Kidney capillary endothelial cell (primary cell): ENCODE results near the gene OR8B4.
"Not testable (repeated sequence)": the region's sequence is repeated elsewhere in the genome, so short reads cannot be mapped to it uniquely, and the experiment has no call there.

Experiments
- DNase-seq: peaks from one replicate; pipeline ENCODE4 v3.0.0-alpha.2; 2018; ENCODE audit warnings: low spot score

The OR8B4 gene, protein sequence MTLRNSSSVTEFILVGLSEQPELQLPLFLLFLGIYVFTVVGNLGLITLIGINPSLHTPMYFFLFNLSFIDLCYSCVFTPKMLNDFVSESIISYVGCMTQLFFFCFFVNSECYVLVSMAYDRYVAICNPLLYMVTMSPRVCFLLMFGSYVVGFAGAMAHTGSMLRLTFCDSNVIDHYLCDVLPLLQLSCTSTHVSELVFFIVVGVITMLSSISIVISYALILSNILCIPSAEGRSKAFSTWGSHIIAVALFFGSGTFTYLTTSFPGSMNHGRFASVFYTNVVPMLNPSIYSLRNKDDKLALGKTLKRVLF

DNA sequence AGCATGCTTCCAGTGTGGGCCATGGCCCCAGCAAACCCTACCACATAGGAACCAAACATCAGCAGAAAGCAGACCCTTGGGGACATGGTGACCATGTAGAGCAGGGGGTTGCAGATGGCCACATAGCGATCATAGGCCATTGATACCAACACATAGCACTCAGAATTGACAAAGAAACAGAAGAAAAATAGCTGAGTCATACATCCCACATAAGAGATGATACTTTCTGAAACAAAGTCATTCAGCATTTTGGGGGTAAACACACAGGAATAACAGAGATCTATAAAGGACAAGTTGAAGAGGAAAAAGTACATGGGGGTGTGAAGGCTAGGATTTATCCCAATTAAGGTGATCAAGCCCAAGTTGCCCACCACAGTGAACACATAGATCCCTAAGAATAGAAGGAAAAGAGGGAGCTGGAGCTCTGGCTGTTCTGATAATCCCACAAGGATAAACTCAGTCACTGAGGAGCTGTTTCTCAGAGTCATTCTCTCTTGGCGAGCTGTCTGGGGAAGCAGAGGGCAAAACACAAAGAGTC, at the start of gene OR8B4:
OR8B4 (minus strand) TSS at position 488 of the 538 bp plus-strand sequence; CDS start at position 488, 0 bp downstream.
- DNase-seq = no peak

DNA sequence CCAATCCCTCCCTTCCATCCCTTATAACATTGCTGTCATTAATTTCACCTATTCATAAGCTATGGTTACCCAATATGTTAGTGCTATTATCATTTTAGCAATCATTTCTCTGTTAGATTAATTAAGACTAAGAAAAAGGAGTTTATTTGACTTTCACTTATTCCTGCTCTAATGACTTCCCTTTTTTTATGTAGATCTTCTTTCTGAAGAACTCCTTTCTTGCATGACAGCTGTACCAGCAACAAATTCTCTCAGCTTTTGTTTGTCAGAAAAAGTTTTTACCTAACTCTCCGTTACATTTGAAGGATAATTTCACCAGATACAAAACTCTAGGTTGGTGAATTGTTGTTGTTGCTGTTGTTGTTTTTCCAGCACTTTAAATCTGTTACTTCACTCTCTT, 49.4 kb upstream of the OR8B4 start:
- DNase-seq = no peak

DNA sequence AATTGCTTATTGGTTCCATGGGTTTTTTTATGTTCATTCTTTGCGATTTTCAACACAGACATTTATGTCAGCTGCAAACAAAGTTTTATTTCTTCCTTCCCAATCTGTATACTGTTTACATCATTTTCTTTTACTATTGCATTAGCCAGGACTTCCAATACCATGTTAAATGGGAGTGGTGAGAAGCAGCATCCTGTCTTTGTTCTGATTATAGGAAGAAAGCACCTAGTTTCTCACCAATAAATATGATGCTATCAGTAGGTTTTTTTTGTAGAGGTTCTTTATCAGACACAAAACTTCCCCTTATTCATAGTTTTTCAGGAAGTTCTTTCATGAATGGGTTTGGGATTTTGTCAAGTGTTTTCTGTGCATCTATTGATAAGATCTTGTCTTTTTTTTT, 48.8 kb upstream of the OR8B4 start:
- no peak for DNase-seq

DNA sequence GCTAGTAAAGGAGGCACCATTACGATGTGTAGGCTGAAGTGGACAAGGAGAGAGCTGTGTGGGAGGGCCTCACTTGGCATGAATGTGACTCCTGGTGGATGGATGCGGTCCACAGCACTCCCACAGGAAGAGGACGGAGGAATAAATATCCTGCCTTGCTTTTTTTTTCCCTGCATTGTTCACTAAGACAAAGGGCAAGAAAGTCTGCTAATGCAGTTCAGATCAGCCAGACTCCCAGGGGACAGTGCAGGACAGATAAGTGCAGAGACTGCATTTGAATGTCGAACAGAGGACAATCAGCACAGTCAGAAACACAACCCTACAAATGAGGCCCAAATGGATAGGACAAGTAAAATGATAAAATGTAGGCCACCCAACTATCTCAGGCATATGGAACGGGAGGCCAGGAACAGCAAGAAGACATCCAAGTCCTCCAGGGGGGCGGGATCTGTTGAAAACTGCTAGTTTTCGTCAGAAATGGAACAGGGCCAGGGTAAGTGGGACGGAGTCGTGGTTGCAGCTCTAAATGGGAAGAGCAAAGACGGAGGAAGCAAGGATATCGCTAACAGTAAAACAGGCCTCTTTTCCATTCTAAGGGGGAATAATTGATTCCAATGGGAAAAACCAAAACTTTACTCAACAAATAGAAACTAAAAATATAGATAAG, 46.0 kb upstream of the OR8B4 start:
- peak; percentile 20 for DNase-seq

DNA sequence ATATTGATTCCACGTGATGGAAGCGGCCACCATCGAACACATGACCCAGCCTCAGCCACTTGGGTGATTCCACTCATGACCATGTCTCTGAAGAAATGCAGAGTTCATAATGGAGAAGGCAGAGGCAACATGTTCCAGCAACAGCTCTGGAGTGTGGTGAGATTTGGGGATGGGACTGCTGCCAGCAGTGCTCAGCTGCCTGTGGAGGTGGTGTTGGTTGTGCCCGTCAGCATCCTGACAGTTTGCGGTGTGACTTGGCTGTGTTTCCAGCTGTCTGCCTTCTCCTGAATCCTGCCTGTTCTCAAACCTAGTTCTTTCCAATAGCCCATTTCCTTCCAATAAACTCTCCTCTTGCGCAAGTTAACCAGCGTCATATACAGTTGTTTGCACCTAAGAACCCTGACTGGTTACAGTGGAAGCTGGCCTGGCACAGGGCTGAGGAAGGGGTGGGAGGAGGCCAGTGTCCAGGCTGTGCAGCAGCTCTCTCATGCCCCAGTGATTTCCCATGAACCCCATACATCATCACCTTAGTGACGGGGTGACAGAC, 42.8 kb upstream of the OR8B4 start:
- no peak for DNase-seq

DNA sequence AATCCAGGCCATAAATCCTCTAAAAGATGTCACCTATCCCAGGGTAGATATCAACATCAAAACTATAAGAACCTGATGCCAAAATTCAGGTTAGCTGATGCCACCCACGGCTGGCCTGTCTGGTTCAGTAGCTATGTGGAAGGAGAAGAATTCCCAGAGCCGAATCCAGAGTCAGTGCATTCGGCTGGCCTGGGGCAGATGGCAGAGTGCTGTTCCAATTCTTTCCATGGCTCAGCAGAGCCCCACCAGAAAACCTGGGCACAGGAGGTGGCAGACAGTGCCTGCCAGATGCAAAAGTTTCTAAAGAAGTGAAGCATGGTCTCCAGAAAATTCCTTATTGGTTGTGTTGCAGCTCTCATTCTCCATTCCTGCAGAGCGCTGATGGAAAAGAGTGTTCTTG, 40.7 kb upstream of the OR8B4 start:
- no peak for DNase-seq

DNA sequence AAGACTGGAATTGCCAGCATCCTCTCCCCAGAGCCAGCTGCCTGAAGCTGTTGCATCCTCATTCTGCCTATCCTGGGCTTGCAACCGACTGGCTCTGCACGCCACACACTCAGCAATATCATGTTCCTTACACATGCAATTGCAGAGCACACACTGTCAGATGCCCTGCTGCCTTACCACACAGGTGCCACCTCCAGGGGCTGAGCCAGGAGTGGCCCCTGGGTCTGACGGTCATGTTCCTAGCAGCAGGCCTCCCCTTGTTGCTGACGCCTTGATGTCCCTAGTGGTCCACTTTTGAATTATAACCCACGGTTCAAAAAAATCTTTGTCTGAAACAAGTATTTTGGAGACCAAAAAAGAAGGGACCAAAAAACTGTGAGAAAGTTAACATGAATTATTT, 39.3 kb upstream of the OR8B4 start:
- DNase-seq = no peak

DNA sequence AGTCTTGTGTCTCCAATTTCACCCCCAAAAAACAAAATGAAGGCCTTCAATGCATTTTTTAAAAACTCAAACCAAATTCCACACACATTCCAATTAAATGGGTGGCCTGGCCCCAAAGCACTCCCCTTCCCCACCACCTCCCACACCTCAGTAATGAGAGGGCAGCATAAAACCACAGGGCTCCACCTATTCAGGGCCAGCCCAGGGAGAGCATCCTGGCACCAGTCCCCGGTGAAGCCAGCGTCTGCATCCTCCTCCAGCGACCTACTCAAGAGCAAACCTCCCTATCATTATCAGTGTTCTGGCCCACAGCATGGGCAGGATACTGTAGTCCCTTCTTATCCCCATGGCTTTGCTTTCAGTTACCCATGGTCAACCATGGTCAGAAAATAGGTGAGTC, 38.7 kb upstream of the OR8B4 start:
- DNase-seq = no peak

DNA sequence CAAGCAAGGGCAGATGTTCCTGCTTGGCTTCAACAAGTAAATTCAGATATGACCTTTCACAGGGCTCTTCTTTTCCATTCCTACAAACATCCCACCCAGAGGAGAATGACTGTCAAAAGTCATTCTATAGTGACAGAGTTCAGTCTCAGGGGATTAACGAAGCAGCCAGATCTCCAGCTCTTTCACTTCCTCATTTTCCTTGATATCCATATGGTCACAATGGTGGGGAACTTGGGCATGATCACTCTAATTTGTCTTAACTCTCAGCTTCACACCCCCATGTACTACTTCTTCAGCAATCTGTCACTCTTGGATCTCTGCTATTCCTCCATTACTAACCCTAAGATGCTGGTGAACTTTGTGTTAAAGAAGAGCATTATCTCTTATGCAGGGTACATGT, 35.8 kb upstream of the OR8B4 start:
- DNase-seq = no peak

DNA sequence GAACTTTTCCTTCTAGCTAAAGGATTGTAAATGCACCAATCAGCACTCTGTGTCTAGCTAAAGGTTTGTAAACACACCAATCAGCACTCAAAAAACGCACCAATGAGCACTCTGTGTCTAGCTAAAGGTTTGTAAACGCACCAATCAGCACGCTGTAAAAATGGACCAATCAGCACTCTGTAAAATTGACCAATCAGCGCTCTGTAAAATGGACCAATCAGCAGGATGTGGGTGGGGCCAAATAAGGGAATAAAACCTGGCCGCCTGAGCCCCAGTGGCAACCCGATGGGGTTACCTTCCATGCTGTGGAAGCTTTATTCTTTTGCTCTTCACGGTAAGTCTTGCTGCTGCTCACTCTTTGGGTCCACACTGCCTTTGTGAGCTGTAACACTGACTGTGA, 34.7 kb upstream of the OR8B4 start:
- DNase-seq = not testable (repeated sequence)

DNA sequence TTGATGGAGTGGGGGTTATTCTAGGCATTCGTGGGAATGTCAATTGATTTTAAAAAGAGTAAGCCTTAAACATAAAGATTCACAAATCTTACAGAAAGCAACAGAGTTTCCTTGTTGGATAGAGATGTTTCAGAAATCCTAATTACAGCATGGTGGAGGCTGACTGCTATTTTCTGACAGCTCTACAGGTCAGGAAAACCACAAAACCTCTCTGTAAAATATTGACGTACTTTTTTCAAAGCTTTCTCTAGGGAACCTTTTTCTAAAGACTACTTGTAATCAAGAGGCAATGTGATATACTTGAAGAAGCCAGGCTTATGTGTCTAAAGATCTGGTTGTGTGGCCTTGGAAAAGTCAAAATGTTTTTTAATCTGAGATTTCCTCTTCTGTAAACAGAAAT, 29.9 kb upstream of the OR8B4 start:
- no peak for DNase-seq

DNA sequence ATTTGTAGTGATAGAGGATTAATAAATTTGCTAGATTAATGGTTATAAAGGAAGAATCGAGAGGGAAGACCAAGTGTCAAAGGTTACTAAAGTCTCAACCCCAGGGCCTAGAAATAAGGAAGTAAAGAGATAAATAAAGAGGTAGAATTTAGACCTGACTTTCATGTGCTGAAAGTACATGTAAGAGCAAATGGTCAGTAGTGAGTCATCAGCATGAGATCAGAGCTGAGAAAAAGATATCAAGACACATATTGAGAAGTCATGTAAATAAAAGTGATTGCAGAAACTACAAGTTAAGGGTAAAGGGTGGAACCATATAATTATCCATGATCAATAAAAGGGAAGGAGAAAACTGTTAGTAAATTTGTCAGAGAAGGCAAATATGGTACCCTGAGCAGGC, 22.2 kb upstream of the OR8B4 start:
- no peak for DNase-seq

DNA sequence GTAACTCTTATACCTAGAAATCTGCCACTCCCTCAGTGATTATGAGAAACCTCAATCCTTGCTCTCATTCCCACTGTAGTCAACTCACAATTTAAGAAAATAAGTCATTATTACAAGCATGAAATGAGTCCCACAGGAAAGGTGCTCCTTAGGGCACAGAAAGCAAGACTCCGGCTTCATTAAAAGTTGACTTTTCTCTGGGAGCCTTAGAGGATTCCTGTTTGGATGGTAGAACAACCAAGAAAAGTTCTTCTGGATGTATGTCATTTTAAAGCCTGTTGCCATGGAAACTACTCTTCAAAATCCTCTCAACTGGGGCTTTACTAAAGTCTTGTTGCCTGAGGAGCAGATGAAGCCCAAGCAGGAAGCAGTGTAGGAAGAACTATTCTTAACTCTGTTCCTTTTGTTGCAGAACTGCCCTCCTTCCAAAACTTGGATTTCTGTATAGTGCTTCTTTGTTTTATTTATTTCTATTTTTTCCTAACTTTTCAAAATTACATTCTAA, 21.0 kb upstream of the OR8B4 start, which contains the start of gene OR8B8:
OR8B8 (minus strand) TSS at position 51 of the 505 bp plus-strand sequence. CDS start 4,611 bp downstream, outside the sequence.
- no peak for DNase-seq

DNA sequence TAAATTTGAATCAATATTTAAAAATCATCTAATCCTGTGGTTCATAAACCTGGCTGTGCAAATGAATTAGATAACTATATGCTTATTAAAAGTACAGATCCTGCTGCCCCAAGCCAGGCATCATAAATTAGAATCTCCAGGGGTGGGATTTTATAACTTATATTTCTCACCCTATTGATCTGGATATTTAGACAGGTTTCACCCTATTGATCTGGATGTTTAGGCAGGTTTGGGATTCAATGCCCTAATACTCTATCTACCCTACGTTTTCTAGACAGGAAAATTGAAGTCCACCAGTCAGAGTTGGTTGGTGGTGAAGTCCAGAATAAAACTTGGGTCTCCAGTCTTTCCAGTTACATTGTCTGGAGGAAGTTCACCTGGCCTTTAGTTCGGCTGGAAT, 18.2 kb upstream of the OR8B4 start:
- no peak for DNase-seq

DNA sequence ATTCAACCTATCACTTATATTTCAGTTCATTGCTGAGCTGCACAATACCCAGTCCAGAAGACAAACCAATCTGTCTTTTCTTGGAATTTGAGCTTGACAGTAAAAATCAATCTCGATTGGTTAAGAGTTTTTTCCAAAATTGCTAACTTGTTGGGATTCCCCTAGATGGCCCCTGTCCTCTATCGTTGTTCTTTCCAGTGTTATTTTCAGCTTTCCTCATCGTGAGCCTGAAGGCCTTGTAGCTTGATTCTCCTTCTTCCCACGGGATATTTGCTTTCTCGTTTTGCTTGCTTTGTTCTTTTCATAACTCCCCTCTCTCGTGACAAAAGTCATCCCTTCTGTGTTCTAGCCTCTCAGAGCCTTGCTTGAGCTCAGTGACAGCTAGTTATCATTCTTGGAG, 17.8 kb upstream of the OR8B4 start:
- no peak for DNase-seq

DNA sequence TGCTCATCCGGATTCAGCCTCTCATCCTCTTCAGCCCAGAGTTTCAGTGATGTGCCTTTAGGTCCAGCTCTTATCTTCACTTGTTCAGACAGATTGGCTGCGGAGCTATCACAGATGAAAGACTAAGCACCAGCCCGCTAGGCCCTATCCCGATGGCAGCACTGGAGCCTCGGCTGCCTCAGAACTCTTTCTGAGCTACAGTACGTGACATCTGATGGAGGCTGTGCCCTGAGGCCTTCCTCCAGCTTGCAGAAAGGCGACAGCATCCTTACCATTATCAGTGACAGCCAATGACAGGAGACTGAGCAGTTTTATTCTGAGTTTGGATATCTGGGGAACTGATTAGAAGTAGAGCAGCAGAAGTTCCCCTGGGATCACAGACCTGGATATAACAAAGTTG, 16.8 kb upstream of the OR8B4 start:
- DNase-seq = no peak

DNA sequence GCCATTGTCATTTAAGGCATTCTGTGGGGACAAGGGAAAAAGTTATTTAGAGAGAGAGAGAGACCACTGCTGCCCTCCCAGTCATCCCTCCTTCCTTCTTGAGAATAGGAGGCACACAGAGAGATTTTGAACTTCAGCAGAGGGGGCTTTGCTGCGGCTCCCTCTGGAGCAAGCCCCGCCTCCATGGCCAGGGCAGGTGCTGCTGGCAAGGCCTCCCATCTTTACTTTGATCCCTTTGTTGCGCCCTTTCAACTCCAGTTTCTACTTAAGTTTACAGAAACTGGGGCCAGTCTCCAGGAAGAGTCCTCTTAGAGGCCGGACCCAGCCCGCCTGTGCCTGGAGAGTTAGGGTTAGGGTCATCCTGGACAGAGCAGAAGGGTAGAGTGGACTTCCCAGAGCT, 16.4 kb upstream of the OR8B4 start:
- no peak for DNase-seq

DNA sequence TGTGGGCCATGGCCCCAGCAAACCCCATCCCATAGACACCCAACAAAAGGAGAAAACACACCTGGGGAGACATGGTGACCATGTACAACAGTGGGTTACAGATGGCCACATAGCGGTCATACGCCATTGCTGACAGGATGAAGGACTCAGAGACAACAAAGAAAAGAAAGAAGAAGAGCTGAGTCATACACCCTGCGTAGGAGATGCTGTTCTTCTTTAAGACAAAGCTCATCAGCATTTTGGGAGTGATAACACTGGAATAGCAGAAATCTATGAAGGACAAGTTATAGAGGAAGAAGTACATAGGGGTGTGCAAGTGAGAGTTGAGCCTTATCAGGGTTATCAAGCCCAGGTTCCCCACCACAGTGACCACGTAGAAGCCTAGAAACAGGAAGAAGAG, 15.9 kb upstream of the OR8B4 start:
- no peak for DNase-seq

DNA sequence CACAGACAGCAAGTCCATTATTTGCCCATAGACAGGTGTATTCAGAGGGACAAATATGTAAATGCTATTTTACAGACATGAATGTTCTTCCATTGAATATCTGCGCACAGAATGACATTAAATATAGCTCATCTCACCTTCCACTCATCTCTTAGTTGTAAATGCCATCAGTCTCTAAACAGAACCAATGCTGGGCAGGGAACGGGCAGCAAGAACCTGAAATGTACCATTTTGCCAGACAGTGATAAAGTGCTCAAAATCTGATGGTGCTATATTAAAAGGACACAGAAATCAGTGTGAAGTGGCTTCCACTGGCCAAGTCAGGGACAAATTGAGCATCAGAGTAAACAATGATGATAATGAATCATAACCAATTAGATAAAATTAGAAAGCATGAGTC, 10.0 kb upstream of the OR8B4 start:
- no peak for DNase-seq

DNA sequence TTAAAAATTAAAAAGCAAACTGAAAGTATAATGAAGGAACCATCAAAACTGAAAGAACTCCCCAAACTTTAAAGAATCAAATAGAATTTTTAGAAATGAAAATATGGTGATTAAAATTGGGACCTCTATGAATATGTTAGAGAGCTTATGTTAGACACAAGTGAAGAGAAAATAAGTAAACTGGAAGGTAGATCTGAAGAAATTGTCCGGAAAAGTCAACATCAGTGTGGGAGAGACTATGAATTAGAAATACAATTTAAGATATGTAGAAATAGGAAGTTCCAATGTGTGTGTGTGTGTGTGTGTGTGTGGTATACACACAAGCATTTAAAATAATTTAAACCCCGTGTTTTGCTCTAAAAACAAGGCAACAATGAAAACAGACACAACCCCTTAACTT, 4.9 kb upstream of the OR8B4 start:
- DNase-seq = no peak

DNA sequence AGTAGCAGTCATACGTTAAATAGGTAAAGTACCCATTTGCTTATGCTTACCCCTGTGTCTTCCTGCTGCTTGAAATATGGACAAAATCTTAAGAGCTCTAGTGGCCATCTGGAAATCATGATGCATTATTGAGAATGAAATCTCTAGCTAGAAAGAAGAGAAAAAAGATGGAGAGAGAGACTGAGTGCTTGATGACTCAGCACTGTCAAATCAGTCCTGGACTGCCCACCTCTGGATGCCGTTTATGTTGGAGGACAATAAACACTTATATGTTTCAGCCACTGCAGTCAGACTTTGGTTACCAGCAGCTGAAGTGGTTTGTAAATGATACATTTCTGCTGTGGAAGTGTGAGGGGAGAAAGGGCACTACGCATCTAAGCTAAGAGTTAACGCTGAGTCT, 3.6 kb downstream of the OR8B4 start:
- no peak for DNase-seq

DNA sequence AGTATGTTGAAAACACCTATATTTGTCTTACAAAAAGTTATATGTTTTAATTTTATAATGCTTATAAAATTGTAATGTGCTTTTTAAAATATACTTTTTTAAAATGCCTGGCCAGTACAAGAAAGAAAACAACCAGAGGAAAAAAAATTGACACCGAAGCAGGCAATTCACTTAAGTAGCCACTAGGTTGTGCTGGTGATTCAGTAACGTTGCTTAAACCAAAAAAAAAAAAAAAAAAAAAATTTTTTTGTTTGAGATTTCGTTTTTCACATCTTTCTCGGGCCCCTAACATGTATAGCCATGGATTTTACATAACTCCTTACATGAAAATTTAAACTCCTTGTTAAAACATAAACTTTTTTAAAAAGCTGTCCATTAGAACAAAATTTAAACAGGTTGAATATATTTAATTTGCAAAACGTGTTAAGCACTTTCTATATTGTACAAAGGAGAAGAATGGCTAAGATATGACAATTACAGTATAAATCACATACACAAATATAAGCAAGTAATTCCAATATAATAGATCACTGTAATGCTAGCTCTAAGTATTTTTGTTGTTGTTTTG, 9.2 kb downstream of the OR8B4 start:
- peak; percentile 52 for DNase-seq

DNA sequence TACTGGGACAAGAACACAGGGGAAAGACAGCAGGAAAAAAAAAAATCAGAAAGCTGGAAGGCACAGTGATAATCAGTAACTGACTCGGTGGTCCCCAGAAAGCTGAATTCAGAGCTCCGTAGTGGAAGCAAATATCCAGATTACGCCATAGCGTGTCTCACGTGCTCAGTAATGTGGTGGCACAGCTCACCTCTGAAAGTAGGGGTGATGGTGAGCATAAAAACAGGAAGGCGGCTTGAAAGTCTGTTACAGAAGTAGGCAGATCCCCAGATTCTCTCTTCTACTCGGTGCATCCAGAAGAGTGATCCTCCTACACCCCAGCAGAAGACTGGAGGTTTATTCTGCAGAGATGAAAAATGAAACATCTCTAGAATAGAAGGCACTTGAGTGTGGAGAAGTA, 14.8 kb downstream of the OR8B4 start:
- DNase-seq = no peak
